GM18520 (cell line): ENCODE data around the gene PSMD11.

Experiments
- ATAC-seq: cut with Tn5 transposase; IDR thresholded peaks from one replicate; pipeline ENCODE4 v1.9.1; 2021; ENCODE audit not compliant: unreplicated experiment

Gene PSMD11

DNA sequence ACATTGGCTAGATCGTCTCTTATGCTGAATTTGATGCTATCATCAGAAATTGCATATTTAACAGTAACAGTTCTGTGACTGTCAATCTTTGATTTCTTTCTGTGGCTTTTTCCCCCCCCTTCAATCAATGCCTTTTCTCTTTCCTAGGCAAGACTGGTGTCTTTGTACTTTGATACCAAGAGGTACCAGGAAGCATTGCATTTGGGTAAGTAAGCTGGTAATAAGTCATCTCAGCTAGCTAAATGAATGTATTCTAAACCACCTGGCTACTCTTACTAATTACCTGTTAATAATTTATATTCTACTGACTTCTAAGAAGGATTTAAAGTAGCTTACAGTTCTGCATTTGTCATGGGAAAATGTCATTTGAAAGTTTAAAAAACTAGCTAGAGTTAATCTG, 20.1 kb downstream of the PSMD11 start:
- no peak for ATAC-seq

DNA sequence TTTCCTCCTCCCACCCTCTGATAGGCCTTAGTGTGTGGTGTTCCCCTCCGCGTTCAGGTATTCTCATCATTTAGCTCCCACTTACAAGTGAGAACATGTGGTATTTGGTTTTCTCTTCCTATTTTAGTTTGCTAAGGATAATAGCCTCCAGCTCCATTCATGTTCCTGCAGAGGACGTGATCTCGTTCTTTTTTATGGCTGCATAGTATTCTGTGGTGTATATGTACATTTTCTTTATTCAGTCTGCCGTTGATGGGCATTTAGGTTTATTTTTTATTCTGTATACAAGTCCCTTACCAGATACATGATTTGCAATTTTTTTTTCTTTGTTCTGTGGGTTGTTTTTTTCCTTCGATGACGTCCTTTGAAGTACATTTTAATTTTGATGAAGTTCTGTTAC, 23.6 kb downstream of the PSMD11 start:
- ATAC-seq, result no peak

- no peak for ATAC-seq
Observed at GRCh38 chr17:32470405-32471167, 26.3 kb downstream of the PSMD11 start.

- ATAC-seq, result no peak
Observed at GRCh38 chr17:32471652-32472051, 27.3 kb downstream of the PSMD11 start.

GRCh38 chr17:32475258-32475657, 30.9 kb downstream of the PSMD11 start:
- ATAC-seq, result no peak

GRCh38 chr17:32477220-32477619, 32.9 kb downstream of the PSMD11 start:
- no peak for ATAC-seq

DNA sequence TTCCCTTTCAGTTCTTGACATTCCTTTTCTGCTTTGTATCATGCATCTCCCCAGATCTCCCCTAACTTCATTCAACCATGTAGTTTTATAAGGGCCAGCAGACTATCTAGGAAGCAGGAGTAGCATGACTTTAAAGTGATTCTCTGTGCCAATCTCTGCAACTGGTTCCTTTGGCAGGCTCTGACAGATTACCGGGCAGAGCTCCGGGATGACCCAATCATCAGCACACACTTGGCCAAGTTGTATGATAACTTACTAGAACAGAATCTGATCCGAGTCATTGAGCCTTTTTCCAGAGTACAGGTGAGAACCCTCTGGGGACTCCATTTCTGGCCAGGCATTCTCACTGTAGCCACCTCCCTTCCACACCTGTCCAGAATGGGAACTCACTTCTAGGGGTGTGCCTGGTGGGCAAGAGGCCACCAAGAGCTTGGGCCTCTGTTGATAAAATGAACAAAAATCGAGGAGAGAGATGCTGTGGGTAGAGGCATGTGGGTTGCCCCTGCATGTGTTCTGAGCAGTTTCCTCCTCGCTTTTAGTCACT, 34.8 kb downstream of the PSMD11 start:
- ATAC-seq, result no peak

- no peak for ATAC-seq
Observed at GRCh38 chr17:32481193-32481592, 36.9 kb downstream of the PSMD11 start.

- no peak for ATAC-seq
Observed at GRCh38 chr17:32482568-32483320, 38.4 kb downstream of the PSMD11 start.

GRCh38 chr17:32483451-32484019, 39.2 kb downstream of the PSMD11 start:
- no peak for ATAC-seq

GRCh38 chr17:32484041-32484461, 39.7 kb downstream of the PSMD11 start:
- no peak for ATAC-seq

DNA sequence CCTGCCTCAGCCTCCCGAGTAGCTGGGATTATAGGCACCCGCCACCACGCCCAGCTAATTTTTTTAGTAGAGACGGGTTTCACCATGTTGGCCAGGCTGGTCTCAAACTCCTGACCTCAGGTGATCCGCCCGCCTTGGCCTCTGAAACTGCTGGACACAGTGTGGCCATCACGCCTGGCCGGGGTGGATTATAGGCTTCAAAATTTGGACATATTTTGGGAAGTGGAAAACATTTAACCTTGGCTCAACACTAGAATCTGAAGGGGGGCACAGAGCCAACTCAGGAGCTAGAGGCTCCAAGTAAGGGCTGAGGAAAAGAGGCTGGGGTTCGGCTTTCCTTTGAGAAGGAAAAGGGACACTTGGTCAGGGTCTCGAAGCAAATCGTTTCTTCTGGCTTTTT, 40.3 kb downstream of the PSMD11 start:
- no peak for ATAC-seq

GRCh38 chr17:32485261-32486110, 41.2 kb downstream of the PSMD11 start:
- no peak for ATAC-seq

- ATAC-seq, result peak; percentile 33
Observed at GRCh38 chr17:32486111-32486700, 41.9 kb downstream of the PSMD11 start.

DNA sequence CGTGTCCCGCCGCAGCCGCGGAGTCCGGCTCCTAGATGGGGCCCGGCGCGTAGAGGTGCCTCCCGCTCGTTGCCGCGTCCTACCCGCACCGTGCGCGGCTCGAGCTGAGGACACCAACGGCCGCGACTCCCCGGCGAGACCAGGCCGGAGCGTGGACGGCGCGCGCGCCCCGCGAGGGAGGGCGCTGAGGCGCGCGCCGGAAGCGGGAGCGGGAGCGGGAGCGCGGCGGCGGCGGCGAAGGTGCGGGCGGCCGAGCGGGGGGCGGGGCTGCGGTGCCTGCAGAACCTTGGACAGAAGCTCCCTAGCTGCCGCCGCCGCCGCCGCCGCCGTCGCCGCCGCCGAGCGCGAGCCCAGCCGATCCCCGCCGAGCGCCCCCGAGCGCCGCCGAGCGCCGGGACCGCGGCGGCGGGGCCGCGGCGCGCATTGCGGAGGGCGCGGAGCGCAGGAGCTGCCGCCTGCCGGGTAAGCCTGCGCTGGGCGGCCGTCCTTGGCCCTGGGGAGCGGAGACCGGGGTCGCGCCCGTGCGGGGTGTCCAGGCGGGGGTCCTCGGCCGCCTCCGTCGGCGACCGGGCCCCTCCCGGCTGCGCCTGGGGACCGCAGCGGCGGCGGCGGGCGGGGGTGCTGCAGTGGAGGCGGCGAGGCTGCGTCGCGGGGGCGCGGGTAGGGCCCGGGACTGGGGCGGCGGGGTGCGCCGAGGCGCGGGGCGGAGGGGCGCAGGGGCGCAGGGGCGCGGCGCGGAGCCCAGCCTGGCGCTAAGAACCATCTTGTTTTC, 42.6 kb downstream of the PSMD11 start, which contains the start of gene CDK5R1:
TSS of gene CDK5R1 (plus strand) at position 293 of the 772 bp plus-strand sequence. CDS start 628 bp downstream, outside the sequence.
- ATAC-seq, result peak; percentile 35

GRCh38 chr17:32487473-32488176, 43.3 kb downstream of the PSMD11 start:
- peak; percentile 14 for ATAC-seq

GRCh38 chr17:32488177-32488542, 43.9 kb downstream of the PSMD11 start:
- no peak for ATAC-seq

- ATAC-seq, result no peak
Observed at GRCh38 chr17:32488604-32489180, 44.4 kb downstream of the PSMD11 start.
